ENCODE data around the gene VTI1A. TPM values are rescaled to one million over a fixed set of nuclear protein-coding genes. Genes with fewer than 3 reads are reported as not detected.
A peak's percentile ranks its signal among the peaks of the same experiment; 100 is the strongest.

Gene VTI1A
- total and polyA plus RNA-seq, 2 of the 8 experiments (the other 6 are each of a cell fraction or from before 2014, with no cell fraction given): 6.0 to 20.0 TPM

DNA sequence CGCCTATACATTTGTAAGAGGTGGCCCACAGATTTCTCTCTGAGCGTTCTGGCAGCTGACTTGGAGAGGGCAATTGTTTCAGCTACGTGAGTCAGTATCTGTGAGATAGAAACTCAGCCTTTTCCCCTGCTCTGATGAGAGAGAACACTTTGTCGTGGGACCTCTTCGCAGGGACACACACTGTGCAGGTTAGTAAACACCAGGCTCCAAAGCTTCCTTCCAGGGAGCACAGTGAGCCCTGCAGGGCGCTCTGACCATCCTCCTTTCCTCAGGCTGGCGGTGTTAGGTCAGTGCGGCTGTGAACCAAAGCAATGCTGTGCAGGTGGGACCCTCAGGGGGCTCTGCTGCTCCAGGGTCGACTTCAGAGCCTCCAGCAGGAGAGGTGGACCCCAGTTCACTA lies 350.8 kb downstream of the VTI1A start:
- CTCF ChIA-PET (ENCODE audit: partially characterized antibody): interaction anchor here (0.5 kb wide), 1 partner anchor 133 kb away, joined by 3 read pairs; no protein-coding TSS in a partner anchor
- Histone ChIP-seq H3K4me2 (ENCODE audit: insufficient read depth in 1 of 2, low read depth in 2 of 2, low read length in 2 of 2) (peak overlapping the region in 1 of 2 experiments; percentile 6; a peak in 1 of 4 replicates), H3K14ac (ENCODE audit: insufficient read length) (no peak overlapping the region), H2BK5ac (ENCODE audit: low read depth, low read length) (0 out of 2 replicates have a peak overlapping the region, but pooled peaks have one; percentile 19), H3K4ac (replicated peaks; ENCODE audit: insufficient read length, low read depth, low read length) (no peak overlapping the region), H3K79me1 (ENCODE audit: low read depth, low read length) (no peaks in the 10 kb centered on the region), H3K27ac (ENCODE audit: low read depth, low read length) (no peak overlapping the region), H3K4me3 (ENCODE audit: extremely low read depth in 1 of 4, insufficient read depth in 2 of 4, low read depth in 3 of 4, low read length in 4 of 4) (no peak overlapping the region), H3K23ac (ENCODE audit: insufficient read length) (no peak overlapping the region), H4K91ac (replicated peaks; ENCODE audit: insufficient read length, low read length) (no peak overlapping the region), H2BK15ac (ENCODE audit: low read length) (peak overlapping the region; percentile 47), H4K5ac (ENCODE audit: insufficient read length, low read depth, low read length) (no peak overlapping the region), H3K56ac (replicated peaks; ENCODE audit: insufficient read length, low read depth, low read length) (no peak overlapping the region), H3K36me3 (ENCODE audit: control insufficient read depth in 2 of 4, insufficient read depth in 4 of 4, low read length in 3 of 4) (no peaks in the 10 kb centered on the region), H4K20me1 (replicated peaks in 1 of 2; ENCODE audit: control insufficient read depth in 1 of 2, insufficient read depth in 2 of 2, low read length in 2 of 2) (no peaks in the 10 kb centered on the region), H4K8ac (ENCODE audit: extremely low read depth, insufficient read depth, low read length) (no peak overlapping the region; the same call in 1 of the 2 replicates), H2AFZ (ENCODE audit: low read length) (no peak overlapping the region), H2BK20ac (ENCODE audit: low read length) (no peak overlapping the region), H2BK120ac (replicated peaks; ENCODE audit: low read depth, low read length) (no peak overlapping the region), H3K4me1 (replicated peaks in 1 of 4; ENCODE audit: control insufficient read depth in 3 of 4, insufficient read depth in 4 of 4, low read length in 3 of 4) (peaks cover 5 to 18% (median 10%) of the 10 kb centered on the region in 4 experiments), H3K79me2 (ENCODE audit: control insufficient read depth in 1 of 2, insufficient read depth in 2 of 2, low read length in 2 of 2) (no peaks in the 10 kb centered on the region), H3K18ac (ENCODE audit: extremely low read depth, low read length) (peak overlapping the region; percentile 73; the same call in 1 of the 2 replicates), H2AK5ac (ENCODE audit: low read depth, low read length) (no peak overlapping the region), H3K9ac (replicated peaks in 1 of 4; ENCODE audit: extremely low read depth in 1 of 4, low read depth in 3 of 4, low read length in 3 of 4) (no peak overlapping the region), H3K9me3 (ENCODE audit: insufficient read depth in 2 of 2, low read depth in 1 of 2, low read length in 1 of 2) (no peaks in the 10 kb centered on the region), H3K23me2 (ENCODE audit: low read depth, low read length) (no peaks in the 10 kb centered on the region), H3K27me3 (replicated peaks in 1 of 4; ENCODE audit: control insufficient read depth in 3 of 4, extremely low read depth in 1 of 4, insufficient read depth in 3 of 4, low read length in 3 of 4) (no peaks in the 10 kb centered on the region), H2BK12ac (ENCODE audit: low read depth, low read length) (peak overlapping the region; percentile 51; the same call in 1 of the 2 replicates)
- peak in 1 of 2 experiments; percentile 17; a peak in 1 of 4 replicates for TF ChIP-seq RAD21 (IDR thresholded peaks at IDR 0.05 in 1 of 2, conservative IDR thresholded peaks at IDR 0.05 in 1 of 2; ENCODE audit: low read depth in 2 of 2, low read length in 2 of 2)
- no peak for TF ChIP-seq NRF1 (IDR thresholded peaks at IDR 0.05; ENCODE audit: low read depth, low read length)
- POLR2A ChIA-PET (ENCODE audit: partially characterized antibody): no interaction called here
- DNase-seq (ENCODE audit: low read depth in 1 of 2, low spot score in 2 of 2) (peak in 1 of 2 experiments; percentile 54), FAIRE-seq (no peak)
- 69% methylated on average over 9 of the region's 9 CpGs; no CpG with 5 or more reads in 1 of the 2 experiments for WGBS, 2 experiments (ENCODE audit: extremely low coverage in 1 of 2, insufficient coverage in 1 of 2, insufficient read length in 1 of 2, insufficient replicate concordance in 2 of 2, low coverage in 1 of 2, low lambda C conversion rate in 2 of 2, missing lambda C conversion rate in 1 of 2)
